Measurements from ENCODE around the gene GALNT9. TPM values are rescaled to one million over a fixed set of nuclear protein-coding genes. Genes with fewer than 3 reads are reported as not detected.

Gene GALNT9
- polyA plus RNA-seq, 3 donors = not detected

GRCh38 chr12:132287391-132288238 is 41.8 kb downstream of the GALNT9 start:
- no peak overlapping the region for H3K9ac ChIP-seq (ENCODE audit: insufficient read depth, low read length, poor library complexity, severe bottlenecking)
- 83% methylated on average over 17 of the region's 36 CpGs for WGBS (ENCODE audit: insufficient coverage)

GRCh38 chr12:132286912-132287311 is 42.5 kb downstream of the GALNT9 start:
- Histone ChIP-seq H3K4me1 (ENCODE audit: control insufficient read depth in 1 of 2, insufficient read depth in 2 of 2, low read length in 2 of 2) (no peaks in the 10 kb centered on the region), H3K4me2 (replicated peaks; ENCODE audit: extremely low read depth, low read length, poor library complexity, severe bottlenecking) (no peak overlapping the region), H4K20me1 (ENCODE audit: insufficient read depth, low read length) (no peaks in the 10 kb centered on the region), H3K27me3 (ENCODE audit: control insufficient read depth in 2 of 2, insufficient read depth in 2 of 2, low read length in 2 of 2) (peaks cover 0 to 29% of the 10 kb centered on the region in 2 donors), H3K4me3 (replicated peaks in 1 of 3; ENCODE audit: low read depth in 2 of 3, low read length in 3 of 3) (no peak overlapping the region), H3K9ac (ENCODE audit: insufficient read depth, low read length, poor library complexity, severe bottlenecking) (no peak overlapping the region), H3K27ac (ENCODE audit: low read depth in 1 of 2, low read length in 2 of 2) (no peak overlapping the region), H3K79me2 (ENCODE audit: insufficient read depth, low read length) (no peaks in the 10 kb centered on the region), H3K36me3 (replicated peaks in 1 of 2; ENCODE audit: control insufficient read depth in 1 of 2, insufficient read depth in 2 of 2, low read length in 2 of 2) (no peaks in the 10 kb centered on the region), H3K9me3 (replicated peaks in 1 of 2; ENCODE audit: control insufficient read depth in 1 of 2, insufficient read depth in 1 of 2, low read length in 2 of 2) (peaks cover 5 to 12% of the 10 kb centered on the region in 2 donors), H2AFZ (ENCODE audit: insufficient read depth, low read depth, low read length, poor library complexity, severe bottlenecking) (no peak overlapping the region)
- peak overlapping the region in 1 of 2 donors; percentile 67 for H3K4me3 Mint-ChIP-seq
- H3K27ac Mint-ChIP-seq = peak overlapping the region in 1 of 7 donors; percentile 55
- TF ChIP-seq CTCF (IDR thresholded peaks at IDR 0.05) = no peak
- 86% methylated on average over 23 of the region's 23 CpGs for WGBS (ENCODE audit: insufficient coverage)
- intact Hi-C loops (cut with micrococcal nuclease) = no loop called here
- no peak for DNase-seq
- H3K4me1 Mint-ChIP-seq = no peaks in the 10 kb centered on the region
- H3K36me3 Mint-ChIP-seq = peaks cover 0 to 1% of the 10 kb centered on the region in 2 donors
- H3K27me3 Mint-ChIP-seq (ENCODE audit: low read depth in 3 of 3) = peaks cover 42 to 61% (median 42%) of the 10 kb centered on the region in 3 donors
- peaks cover 3 to 23% (median 8%) of the 10 kb centered on the region in 7 donors for H3K9me3 Mint-ChIP-seq

More at GRCh38 chr12:132287391-132288238, 41.8 kb downstream of the GALNT9 start:
- H3K4me3 Mint-ChIP-seq = peak overlapping the region in 1 of 2 donors; percentile 46
- H3K9me3 Mint-ChIP-seq = peaks cover 6 to 29% (median 9%) of the 10 kb centered on the region in 7 donors
- H3K79me2 ChIP-seq (ENCODE audit: insufficient read depth, low read length) = no peaks in the 10 kb centered on the region
- DNase-seq = no peak
- H2AFZ ChIP-seq (ENCODE audit: insufficient read depth, low read depth, low read length, poor library complexity, severe bottlenecking) = no peak overlapping the region
- no peaks in the 10 kb centered on the region for H4K20me1 ChIP-seq (ENCODE audit: insufficient read depth, low read length)
- H3K4me2 ChIP-seq (replicated peaks; ENCODE audit: extremely low read depth, low read length, poor library complexity, severe bottlenecking) = no peak overlapping the region
- H3K36me3 ChIP-seq (replicated peaks in 1 of 2; ENCODE audit: control insufficient read depth in 1 of 2, insufficient read depth in 2 of 2, low read length in 2 of 2) = no peaks in the 10 kb centered on the region
- no peak overlapping the region for H3K27ac Mint-ChIP-seq
- H3K9me3 ChIP-seq (replicated peaks in 1 of 2; ENCODE audit: control insufficient read depth in 1 of 2, insufficient read depth in 1 of 2, low read length in 2 of 2) = peaks cover 5 to 19% of the 10 kb centered on the region in 2 donors
- no peaks in the 10 kb centered on the region for H3K4me1 ChIP-seq (ENCODE audit: control insufficient read depth in 1 of 2, insufficient read depth in 2 of 2, low read length in 2 of 2)
- TF ChIP-seq CTCF (IDR thresholded peaks at IDR 0.05) = no peak
- no peaks in the 10 kb centered on the region for H3K4me1 Mint-ChIP-seq
- no peak overlapping the region for H3K4me3 ChIP-seq (replicated peaks in 1 of 3; ENCODE audit: low read depth in 2 of 3, low read length in 3 of 3)
- intact Hi-C loops (cut with micrococcal nuclease) = no loop called here
- peaks cover 42 to 59% (median 42%) of the 10 kb centered on the region in 3 donors for H3K27me3 Mint-ChIP-seq (ENCODE audit: low read depth in 3 of 3)
- no peak overlapping the region for H3K27ac ChIP-seq (ENCODE audit: low read depth in 1 of 2, low read length in 2 of 2)
- H3K36me3 Mint-ChIP-seq = peaks cover 0 to 1% of the 10 kb centered on the region in 2 donors
- H3K27me3 ChIP-seq (ENCODE audit: control insufficient read depth in 2 of 2, insufficient read depth in 2 of 2, low read length in 2 of 2) = peaks cover 0 to 29% of the 10 kb centered on the region in 2 donors
